GM18873 (cell line): ENCODE measurements around the gene FBXO11.
"Not testable (repeated sequence)": the region's sequence is repeated elsewhere in the genome, so short reads cannot be mapped to it uniquely, and the experiment has no call there.

ENCODE experiments used
- ATAC-seq: cut with Tn5 transposase; IDR thresholded peaks from one replicate; pipeline ENCODE4 v1.9.1; 2021; ENCODE audit warnings: mild to moderate bottlenecking, moderate library complexity, moderate number of reproducible peaks; ENCODE audit not compliant: unreplicated experiment, low FRiP score

Gene FBXO11

DNA sequence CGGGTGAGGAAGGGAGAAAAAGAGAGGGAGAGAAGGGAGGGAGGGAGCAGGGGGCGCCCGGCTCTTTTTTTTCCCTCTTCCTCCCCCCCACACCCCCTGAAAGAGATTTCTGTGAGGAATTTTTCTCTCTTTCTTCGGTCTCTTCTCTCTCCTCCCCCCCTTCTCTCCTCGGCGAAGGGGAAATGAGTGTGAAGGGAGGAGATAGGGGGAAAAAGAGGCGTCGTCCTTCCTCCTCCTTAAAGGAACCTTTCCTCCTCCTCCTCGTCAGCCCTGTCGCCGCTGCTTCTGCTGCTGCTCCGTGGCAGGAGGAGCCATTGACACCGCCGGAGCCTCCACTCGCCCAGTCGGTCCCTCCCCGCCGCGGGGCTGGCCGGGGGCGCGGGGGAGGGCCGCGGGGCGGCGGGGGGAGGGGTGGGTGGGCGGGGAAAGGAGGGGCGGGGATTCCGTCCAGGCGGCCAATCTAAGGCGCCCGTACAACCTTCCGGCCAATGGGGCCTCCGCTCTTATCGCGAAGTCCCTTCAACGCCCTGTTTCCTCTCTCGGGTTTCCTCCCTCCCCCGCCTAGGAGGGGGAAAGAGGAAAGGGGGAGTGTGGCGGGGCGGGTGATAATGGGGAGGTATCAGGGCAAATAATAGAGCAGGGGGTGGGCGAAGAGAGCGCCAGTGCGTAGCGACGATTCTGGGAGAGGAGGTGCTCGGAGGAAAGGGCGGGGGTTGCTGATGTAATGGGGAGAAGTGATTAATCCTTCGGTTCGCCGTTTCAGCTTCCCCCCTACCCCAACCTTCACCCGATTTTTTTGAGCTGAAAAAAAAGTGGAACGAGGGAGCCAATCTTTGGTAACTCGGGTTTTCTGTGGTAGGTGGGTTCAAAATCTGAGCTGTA, at the start of gene FBXO11:
Gene FBXO11, minus strand, starts transcription at position 342 of the 882 bp plus-strand sequence. CDS start 778 bp downstream, outside the sequence.
- peak; percentile 91 for ATAC-seq

DNA sequence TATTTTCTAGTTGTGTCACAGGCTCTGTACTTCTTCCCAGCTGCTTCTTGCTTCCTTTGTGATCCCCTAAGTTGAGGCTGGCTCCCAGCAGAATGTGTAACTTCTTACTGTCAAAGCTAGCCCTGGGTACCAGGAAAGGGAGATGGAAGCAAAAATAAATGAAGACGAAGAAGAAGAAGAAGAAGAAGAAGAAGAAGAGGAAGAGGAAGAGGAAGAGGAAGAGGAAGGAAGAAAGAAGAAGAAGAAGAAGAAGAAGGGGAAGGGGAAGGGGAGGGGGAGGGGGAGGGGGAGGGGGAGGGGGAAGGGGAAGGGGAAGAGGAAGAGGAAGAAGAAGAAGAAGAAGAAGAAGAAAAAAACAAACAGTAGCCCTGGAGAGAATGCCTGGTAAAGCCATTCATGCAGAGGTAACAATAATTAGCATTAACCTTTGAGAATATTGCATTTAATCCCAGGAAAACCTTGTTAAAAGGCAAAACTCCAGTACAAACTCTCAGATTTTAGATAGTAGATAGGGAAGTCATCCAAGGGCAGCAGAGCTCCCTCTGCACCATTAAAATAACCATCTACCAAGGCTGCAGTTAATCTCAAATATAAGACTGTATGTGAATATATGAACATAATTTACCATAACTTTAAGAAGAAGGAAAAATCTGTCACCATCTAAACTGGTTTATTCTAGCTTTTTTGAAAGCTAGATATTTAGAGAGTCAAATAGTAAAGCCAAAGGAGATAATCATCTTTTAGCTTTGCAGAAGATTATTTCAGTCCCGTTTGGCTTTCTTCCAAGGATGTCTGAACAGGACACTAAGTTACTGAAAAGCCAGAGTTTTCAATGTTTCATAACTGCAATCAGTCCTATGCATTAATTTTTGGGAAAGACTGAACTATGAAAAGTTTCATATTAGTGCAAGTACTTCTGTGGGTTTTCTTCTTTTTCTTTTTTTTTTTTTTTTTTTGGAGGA, 44.3 kb upstream of the FBXO11 start:
- no peak for ATAC-seq

DNA sequence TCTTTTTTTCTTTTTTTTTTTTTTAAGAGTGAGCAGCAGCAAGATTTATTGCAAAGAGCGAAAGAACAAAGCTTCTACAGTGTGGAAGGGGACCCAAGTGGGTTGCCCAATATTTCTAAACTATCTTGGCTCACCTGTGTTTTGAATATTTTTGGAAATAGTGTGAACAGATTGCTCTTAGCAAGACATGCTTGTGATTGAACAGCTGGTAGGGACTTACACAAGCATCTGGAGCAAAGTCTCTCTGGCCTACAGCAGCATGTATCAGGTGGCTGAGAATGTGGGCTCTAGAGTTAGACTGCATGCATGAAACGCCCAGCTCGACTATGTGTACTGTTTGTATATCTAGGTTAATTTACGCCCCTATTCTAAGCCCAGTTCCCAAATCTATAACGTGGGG, 40.3 kb upstream of the FBXO11 start:
- no peak for ATAC-seq

DNA sequence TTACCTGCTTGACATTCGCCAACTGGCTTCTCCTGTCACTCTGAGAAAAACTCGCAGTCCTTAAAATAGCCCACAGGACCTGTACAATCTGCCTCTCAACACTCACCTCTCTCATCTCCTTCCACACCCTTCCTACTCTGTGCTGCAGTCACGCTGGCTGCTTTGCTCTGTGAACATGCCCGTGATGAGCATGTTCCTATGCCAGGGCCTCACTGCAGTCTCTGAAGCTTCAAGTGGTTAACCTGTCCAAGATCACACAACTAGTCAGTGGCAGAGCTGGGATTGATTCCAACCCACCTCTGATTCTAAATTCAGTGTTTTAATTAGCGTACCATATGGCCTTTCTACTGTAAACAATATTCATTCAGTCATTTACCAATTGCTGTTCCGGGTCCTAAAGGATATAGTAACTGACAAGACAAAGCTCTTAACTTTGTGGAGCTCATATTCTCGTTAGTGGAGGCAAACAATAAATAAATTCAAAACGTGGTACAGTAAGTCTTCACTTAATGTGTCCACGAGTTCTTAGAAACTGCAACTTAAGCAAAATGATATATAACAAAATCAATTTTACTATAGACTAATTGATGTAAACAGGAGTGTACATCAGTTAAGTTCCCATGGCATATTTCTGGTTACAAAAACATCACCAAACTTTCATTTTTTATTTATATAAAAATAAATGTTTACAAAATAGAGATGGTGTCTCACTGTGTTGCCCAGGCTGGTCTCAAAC, 38.9 kb upstream of the FBXO11 start:
- no peak for ATAC-seq

DNA sequence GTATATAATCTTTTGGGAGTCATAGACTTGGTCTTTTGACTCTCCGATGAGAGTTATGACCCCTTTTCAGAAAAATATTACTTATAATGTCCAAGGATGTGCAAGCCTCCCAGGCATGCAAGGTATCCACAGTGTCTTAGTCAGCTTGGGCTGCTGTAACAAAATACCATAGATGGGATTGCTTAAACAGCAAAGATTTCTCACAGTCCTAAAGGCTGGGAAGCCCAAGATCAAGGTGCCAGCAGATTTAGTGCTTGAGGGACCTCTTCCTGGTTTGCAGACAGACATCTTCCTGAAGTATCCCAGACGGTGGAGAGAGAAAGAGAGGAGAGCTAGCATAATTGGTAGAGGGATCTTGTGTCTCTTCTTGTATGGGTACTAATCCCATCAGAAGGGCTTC, 35.6 kb upstream of the FBXO11 start:
- ATAC-seq, result no peak

DNA sequence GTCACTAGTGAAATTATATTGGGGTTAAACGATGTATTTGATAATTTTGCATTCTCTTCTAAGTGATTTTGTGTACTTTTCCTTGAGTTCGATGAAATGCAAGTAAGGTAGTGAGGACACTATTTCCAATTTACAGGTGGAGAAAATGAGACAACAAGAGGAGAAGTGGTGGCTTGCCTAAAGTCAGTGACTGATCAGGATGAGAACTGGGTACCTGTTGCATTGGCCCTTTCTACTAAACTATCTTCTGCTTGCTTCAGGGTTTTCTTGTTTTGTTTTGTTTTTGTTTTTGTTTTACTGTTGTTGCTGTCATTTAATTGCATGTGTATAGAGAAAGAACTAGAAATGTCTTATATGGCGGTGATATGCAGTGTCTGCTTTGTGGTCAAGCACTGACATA, 31.4 kb upstream of the FBXO11 start:
- ATAC-seq, result no peak

DNA sequence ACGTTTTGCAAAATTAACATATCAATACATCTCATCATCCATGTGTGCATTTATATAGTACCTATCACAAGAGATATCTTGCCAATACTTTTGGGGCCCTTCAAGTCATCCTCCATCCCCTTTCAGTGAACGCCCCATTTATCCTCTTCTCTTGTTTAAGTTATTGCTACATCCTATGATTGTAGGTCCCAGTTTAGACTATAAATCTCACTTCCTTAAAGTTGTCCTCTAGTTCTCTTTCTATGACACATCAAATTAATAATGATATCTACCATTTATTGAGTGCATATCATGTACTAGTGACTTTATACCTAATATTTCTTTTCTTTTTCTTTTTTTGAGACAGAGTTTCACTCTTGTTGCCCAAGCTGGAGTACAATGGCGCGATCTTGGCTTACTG, 28.8 kb upstream of the FBXO11 start:
- ATAC-seq, result no peak

DNA sequence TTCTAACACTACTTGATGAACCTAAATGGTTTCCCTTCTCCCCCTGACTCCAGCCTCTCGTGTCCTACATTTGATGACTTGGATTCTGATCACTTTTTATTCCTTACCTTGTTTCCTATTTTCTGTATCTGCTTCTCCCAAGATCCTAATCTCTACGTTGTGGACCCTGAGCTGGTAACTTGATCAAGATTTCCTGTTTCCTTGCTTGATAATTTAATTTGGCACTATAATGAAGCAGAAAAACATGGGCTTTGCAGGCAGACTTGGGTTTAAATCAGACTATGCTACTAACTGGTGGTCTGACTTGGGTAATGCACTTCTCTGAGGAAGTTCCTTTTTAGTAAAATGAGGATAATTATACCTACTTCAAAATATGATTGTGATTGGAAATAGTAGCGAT, 11.7 kb upstream of the FBXO11 start:
- no peak for ATAC-seq

DNA sequence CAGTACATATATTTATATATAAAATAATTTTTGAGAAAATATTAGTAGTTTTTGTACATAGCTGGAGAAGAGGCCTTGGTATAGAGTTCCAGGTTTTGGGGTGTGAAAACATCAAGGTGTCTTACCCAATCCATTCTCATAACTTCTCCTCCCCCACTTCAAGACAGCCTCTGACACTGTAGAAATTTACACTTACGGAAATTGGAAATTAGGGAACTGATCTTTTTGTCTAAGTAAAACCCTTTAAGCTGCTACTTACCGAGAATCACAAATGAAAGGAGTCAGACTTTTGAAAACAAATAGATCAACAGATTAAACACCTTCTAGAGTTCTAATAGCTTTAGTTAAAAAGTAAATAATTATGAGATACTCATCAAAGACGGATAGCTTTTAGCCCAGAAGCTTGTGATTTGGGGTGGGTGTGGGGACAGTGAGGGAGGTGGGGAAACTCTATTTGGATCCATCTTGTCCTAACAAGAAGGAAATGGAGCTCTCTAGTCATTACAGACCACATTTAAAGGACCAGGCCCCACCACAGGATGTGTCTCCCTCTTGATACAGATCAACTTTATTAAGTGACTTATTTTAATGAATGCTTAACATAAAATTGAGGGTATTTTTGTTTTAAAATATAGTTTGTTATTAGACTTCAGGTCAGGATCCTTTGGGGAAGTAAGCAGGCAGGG, 11.1 kb upstream of the FBXO11 start:
- no peak for ATAC-seq

DNA sequence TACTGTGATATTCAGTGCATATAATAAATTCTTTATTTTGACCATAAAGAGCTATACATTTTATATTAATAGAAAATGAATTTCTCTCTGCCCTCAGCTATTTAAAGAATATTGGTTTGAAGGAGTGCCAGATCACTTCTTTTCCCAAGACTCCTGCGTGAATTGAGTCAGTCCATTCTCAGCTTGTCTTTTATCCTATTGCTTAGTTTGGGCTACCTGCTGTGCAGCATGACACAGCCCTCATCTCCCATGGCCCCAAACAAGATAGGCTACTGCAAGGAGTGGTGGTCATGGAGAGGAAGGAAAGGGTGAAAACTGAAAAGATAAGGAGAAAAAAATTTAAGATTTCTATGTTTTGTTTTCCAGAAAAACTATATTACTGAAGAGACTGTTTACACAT, 10.1 kb upstream of the FBXO11 start:
- no peak for ATAC-seq

DNA sequence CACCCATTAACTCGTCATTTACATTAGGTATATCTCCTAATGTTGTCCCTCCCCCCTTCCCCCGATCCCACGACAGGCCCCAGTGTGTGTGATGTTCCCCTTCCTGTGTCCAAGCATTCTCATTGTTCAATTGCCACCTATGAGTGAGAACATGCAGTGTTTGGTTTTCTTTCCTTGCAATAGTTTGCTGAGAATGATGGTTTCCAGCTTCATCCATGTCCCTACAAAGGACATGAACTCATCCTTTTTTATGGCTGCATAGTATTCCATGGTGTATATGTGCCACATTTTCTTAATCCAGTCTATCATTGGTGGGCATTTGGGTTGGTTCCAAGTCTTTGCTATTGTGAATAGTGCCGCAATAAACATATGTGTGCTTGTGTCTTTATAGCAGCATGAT, 4.4 kb upstream of the FBXO11 start:
- not testable (repeated sequence) for ATAC-seq

DNA sequence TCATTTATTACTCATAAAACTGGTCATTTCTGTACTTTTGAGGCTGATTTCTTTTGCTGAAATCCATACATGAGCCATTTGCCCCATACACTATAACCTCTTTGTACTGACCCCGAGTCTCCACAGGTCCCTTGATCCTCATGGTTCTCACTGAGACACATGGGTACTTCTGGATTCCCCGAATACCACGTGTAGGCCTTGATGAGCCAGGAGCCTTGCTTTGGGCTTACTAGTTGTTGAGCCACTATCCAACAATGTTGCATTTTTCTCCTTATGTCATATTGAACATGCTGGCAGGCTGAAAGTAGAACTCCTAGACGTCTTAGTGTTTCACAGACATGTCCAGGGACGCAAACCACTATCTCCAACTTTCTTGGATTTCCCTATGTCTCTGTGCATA, 2.4 kb upstream of the FBXO11 start:
- no peak for ATAC-seq

DNA sequence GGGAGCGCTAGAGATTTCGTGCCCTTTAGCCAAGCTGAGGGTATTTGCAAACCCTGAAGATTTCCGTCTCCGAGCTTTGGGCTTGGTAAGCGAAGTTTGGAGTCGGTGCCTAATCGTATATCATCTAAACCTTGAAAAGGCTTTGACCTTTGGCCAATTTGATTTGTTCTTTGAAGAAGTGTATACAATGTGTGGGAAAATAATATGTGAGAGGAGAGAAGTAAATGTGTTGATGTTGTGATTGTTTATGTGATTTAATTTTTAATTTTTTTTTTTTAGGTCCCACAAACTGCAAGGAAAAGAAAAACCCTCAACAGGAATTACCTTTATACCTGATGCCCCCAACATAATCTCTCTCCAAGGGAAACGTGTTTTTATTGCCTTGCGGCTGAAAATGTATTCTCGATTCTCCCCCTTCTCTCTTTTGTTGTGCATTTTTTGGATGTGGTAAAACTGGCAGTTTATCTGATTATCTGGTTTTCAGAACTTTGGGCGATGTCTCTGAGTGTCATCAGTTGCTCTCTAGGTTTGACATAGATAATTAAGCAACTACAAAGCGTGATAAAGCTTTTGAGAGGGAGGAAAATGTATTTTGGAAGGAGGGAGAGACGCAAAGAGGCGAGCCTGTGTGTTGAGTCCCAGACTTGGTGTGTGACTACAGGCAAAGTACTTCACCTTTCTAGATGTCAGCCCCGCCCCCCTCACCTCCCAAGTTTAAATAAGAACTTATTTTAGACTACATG, 912 bp upstream of the FBXO11 start:
- ATAC-seq, result no peak

DNA sequence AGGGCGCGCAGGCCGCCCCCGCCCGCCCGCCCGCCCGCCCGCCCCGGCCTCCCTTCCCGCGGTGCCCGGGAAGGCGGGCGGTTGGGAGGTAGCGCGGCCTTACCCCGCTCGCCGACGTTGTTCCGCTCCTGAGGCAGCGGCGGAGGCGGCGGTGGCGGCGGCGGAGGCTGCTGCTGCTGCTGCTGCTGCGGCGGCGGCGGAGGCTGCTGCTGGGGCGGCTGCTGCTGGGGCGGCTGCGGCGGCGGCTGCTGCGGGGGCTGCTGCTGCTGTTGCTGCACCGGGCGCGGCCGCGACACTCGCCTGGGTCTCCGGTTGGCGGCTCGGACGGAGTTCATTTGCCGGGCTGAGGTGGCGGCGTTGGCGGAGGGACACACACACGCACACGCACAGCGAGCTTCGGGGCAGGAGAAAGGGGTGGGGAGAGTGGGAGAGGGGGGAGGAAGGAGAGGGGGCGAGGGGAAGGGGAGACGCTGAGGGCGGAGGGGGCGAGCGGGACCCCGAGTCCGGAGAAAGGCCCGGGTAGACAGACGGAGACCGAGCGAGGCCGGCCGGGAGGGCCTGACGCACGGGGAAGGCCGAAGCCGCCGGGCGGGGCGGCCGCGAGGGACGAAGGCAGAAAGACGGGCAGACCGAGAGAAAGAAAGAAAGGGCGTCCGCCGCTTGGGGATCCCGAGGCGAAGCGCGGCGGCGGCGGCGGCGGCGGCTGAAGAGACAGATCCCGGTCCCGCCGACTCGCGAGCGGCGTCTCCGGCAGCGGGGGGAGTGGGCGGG, 727 bp downstream of the FBXO11 start:
- peak; percentile 2 for ATAC-seq

DNA sequence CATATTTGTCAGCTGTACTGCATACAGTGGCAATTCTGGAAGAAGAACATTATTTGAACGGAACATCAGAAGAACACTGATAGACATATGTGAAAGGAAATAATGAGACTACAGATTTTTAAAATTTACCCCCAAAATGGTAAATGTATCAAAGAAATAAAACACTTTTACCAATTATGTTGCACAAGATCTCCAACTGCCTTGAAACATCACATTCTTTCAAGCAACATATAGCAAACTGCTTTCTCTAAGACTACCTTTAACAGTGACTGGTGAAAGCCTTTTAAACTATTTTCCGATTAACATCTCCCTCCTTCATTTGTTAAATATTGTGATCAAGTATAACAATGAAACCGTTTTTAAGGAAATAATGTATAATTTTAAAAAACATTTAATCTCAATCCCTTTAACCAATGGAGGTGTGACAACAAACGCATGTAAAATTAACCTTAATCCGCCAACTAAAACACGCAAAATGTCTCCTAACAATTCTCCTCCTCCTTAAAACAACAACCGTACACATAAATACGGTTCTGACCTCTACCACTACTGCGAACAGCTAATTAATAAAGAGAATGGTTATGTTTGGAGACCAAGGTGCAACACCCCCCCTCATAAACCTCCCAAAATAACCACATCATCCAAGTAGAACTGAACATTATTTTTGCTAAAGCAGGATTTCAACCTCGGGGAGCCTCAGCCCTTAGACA, 2.4 kb downstream of the FBXO11 start:
- no peak for ATAC-seq

DNA sequence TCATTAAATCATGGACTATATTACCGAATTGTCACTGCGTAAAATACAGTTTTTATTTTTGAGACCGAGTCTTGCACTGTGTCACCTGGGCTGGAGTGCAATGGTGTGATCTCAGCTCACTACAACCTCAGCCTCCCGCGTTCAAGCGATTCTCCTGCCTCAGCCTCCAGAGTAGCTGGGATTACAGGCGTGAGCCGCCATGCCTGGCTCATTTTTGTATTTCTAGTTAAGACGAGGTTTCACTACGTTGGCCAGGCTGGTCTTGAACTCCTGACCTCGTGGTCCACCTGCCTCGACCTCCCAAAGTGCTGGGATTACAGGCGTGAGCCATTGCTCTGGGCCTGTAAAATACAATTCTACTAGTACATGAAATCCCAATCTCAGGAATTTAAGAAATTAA, 4.4 kb downstream of the FBXO11 start:
- ATAC-seq, result not testable (repeated sequence)

DNA sequence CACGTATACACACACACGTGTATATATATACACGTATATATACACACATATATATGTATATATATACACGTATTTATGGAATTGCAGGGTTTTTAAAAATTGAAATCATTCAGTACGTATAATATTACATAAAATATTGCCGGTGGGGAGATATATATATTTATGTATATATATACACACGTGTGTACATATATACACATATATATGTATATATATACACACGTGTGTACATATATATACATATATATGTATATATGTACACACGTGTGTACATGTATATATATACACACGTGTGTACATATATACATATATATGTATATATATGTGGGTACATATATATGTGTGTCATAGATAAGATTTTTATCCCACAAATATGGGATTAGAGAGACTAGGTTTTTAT, 5.4 kb downstream of the FBXO11 start:
- no peak for ATAC-seq
